Ascending aorta (tissue), 2 donors: ENCODE results near the gene LAG3. TPM values are rescaled to one million over a fixed set of nuclear protein-coding genes. Genes with fewer than 3 reads are reported as not detected.

ENCODE experiments used
- DNase-seq, 2 donors: peaks; one replicate each; pipeline ENCODE4 v3.0.0-alpha.2; 2019; ENCODE audit warnings: low spot score in 2 of 2
- H3K27ac ChIP-seq, 2 donors: fragments of 200-600 bp; sonication (generic); one replicate each; pipeline ENCODE4 v1.5.1; 2016 to 2017; ENCODE audit warnings: mild to moderate bottlenecking in 1 of 2
- H3K27me3 ChIP-seq: fragments of 200-600 bp; sonication (generic); one replicate; pipeline ENCODE4 v1.5.1; 2017
- H3K36me3 ChIP-seq, 2 donors: fragments of 200-600 bp; sonication (generic); one replicate each; pipeline ENCODE4 v1.5.1; 2016
- H3K4me1 ChIP-seq, 2 donors: fragments of 200-600 bp; sonication (generic); one replicate each; pipeline ENCODE4 v1.5.1; 2016 to 2017; ENCODE audit warnings: mild to moderate bottlenecking in 1 of 2
- H3K4me3 ChIP-seq, 2 donors: fragments of 200-600 bp; sonication (generic); one replicate each; pipeline ENCODE4 v1.5.1; 2016 to 2017; ENCODE audit warnings: mild to moderate bottlenecking in 1 of 2
- H3K9me3 ChIP-seq, 2 donors: fragments of 200-600 bp; sonication (generic); one replicate each; pipeline ENCODE4 v1.5.1; 2016
- intact Hi-C: fragments of 100-400 bp; cut with DNase I; formaldehyde crosslinking; loops from one replicate; pipeline ENCODE4 v1.15.1; 2023
- total RNA-seq: library from RNA; depleted of rRNA; stranded (reverse); fragments of >200 nt; gene quantifications from one replicate; pipeline ENCODE4 v1.1.0, GENCODE V29; 2016
- TF ChIP-seq, protein P1 (sequence below), 3 experiments: fragments of 200-600 bp in 2 of 3; fragments of 450-650 bp in 1 of 3; sonication (generic) in 2 of 3; IDR thresholded peaks; one replicate each; pipeline ENCODE4 v1.5.1; 2016 to 2019; ENCODE audit warnings: antibody characterized with exemption in 3 of 3, mild to moderate bottlenecking in 1 of 3, moderate library complexity in 1 of 3

LAG3 gene
- total RNA-seq, 1 donor from 2014 or later, result not detected

DNA sequence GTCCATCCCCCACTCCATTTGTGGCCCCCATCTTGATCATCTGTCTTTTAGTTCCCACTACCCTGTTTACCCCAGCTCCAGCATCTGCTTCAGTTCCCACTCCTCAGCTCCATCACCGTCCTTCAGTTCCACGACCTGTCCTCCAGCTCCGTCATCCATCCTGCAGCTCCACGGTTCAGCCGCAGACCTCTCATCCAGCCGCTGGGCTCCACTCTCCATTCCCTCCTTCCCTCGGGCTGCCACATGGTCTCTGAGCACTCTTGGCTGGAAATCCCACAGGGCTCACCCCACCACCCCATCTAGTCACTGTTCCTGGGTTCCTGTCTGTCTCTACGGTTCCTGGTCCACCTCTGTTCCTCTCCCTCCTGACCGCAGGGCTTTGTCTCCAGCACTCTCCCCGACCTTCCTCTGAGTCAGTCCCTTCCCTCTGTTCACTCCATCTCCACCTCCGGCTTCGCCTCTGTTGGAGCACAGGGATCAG, 52.6 kb downstream of the LAG3 start:
- intact Hi-C loops, result loop anchor here (1.0 to 5.0 kb wide), 5 partner anchors 46 to 218 kb away; partner anchors contain the start of genes CHD4, MLF2 and ZNF384
- H3K4me3 ChIP-seq, result peak overlapping the region in 1 of 2 donors; percentile 46
- TF ChIP-seq, protein P1, sequence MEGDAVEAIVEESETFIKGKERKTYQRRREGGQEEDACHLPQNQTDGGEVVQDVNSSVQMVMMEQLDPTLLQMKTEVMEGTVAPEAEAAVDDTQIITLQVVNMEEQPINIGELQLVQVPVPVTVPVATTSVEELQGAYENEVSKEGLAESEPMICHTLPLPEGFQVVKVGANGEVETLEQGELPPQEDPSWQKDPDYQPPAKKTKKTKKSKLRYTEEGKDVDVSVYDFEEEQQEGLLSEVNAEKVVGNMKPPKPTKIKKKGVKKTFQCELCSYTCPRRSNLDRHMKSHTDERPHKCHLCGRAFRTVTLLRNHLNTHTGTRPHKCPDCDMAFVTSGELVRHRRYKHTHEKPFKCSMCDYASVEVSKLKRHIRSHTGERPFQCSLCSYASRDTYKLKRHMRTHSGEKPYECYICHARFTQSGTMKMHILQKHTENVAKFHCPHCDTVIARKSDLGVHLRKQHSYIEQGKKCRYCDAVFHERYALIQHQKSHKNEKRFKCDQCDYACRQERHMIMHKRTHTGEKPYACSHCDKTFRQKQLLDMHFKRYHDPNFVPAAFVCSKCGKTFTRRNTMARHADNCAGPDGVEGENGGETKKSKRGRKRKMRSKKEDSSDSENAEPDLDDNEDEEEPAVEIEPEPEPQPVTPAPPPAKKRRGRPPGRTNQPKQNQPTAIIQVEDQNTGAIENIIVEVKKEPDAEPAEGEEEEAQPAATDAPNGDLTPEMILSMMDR (IDR thresholded peaks at IDR 0.05), result no peak
- H3K27me3 ChIP-seq, result peaks cover 7% of the 10 kb centered on the region
- DNase-seq, result no peak
- H3K27ac ChIP-seq, result no peak overlapping the region
- H3K4me1 ChIP-seq, result peaks cover 3 to 23% of the 10 kb centered on the region in 2 donors
- H3K36me3 ChIP-seq, result no peaks in the 10 kb centered on the region
- no peaks in the 10 kb centered on the region for H3K9me3 ChIP-seq

DNA sequence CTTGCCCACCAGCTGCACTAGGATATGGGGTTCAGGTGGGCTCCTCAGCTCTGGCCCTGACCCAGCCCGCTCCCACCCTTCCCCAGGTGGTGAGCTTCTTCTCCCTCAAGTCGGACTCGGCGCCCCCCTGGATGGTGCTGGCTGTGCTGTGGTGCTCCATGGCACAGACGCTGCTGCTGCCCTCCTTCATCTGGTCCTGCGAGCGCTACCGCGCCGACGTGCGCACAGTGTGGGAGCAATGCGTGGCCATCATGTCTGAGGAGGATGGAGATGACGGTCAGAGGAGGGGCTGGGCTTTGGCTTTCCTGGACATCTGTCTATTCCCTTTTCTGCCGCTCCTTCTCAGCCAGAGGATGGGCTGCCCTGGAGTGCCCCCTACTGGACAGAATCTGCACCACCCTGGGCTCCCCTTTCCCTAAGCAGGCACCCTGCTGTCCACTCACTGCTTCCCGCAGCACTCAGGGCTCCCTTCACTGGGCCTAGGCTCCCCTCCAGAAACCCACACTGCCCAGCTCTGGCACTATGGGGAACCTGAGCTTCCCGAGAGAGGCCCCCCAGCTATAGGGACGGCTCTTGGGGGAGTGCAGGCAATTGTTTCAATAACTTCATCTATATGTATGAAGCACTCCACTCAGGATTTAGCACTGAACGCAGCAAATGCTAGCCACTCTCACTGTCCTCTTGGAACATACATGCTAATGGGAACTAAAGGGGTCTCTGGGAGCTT, 53.2 kb downstream of the LAG3 start:
- no peak overlapping the region for H3K27ac ChIP-seq
- TF ChIP-seq, protein P1 (IDR thresholded peaks at IDR 0.05), result peak; percentile 90 to 93 (median 91)
- H3K36me3 ChIP-seq, result no peaks in the 10 kb centered on the region
- intact Hi-C loops, result loop anchor here (1.0 to 5.0 kb wide), 5 partner anchors 47 to 218 kb away; partner anchors contain the start of genes CHD4, MLF2 and ZNF384
- peaks cover 7% of the 10 kb centered on the region for H3K27me3 ChIP-seq
- H3K4me3 ChIP-seq, result peak overlapping the region in 1 of 2 donors; percentile 46
- DNase-seq, result peak; percentile 53 to 93
- H3K9me3 ChIP-seq, result no peaks in the 10 kb centered on the region
- peaks cover 3 to 23% of the 10 kb centered on the region in 2 donors for H3K4me1 ChIP-seq

DNA sequence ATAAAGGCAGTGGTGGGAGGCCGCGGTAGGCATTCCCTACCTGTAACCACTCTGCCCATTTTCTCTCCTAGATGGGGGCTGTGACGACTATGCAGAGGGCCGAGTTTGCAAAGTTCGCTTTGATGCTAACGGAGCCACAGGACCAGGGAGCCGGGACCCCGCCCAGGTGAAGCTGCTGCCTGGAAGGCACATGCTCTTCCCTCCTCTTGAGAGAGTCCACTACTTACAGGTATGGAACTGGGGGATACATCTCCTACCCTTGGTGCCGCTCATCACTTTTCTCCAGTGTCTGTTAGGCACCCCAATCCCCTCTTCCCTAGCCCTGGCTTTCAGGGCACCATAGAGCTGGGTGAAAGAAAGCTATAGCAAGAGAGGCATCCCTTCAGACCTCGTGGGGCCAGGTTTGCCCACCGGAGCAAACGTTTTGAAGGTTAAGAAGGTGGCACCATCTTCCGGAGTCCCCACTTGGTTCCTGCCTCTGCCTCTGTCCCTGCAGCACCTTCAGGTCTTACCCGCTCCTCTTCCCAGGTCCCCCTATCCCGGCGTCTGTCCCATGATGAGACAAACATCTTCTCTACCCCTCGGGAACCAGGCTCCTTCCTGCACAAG, 53.9 kb downstream of the LAG3 start:
- TF ChIP-seq, protein P1 (IDR thresholded peaks at IDR 0.05), result no peak
- Histone ChIP-seq H3K27ac (no peak overlapping the region), H3K4me3 (no peak overlapping the region), H3K27me3 (peaks cover 7% of the 10 kb centered on the region), H3K9me3 (no peaks in the 10 kb centered on the region), H3K4me1 (peaks cover 3 to 23% of the 10 kb centered on the region in 2 donors), H3K36me3 (peaks cover 0 to 4% of the 10 kb centered on the region in 2 donors)
- no peak for DNase-seq
- intact Hi-C loops, result loop anchor here (5.0 kb wide), 2 partner anchors 139 to 219 kb away; partner anchors contain the start of genes CHD4 and ZNF384

DNA sequence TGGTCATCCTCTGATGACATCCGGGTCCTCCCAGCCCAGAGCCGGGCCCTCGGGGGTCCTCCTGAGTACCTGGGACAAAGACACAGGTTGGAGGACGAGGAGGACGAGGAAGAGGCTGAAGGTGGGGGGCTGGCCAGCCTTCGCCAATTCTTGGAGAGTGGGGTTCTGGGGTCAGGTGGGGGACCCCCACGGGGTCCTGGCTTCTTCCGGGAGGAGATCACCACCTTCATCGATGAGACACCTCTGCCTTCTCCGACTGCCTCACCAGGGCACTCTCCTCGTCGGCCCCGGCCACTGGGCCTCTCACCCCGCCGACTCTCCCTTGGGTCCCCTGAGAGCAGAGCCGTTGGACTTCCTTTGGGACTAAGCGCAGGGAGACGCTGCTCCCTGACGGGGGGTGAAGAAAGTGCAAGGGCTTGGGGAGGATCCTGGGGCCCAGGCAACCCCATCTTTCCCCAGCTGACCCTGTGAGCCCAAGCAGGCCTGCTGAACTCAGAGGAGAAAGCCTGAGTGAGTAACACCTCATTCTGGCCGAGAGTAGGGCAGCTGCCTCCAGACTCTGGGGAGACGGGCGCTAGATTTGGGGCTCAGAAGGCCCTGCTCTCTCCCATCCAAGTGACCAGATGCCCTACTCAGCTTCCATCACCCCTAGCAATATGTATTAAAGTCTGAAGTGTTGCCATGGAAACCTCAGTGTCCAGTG, 54.6 kb downstream of the LAG3 start:
- DNase-seq, result no peak
- Histone ChIP-seq H3K4me1 (peaks cover 3 to 21% of the 10 kb centered on the region in 2 donors), H3K27ac (peak overlapping the region; percentile 54 to 90), H3K9me3 (no peaks in the 10 kb centered on the region), H3K36me3 (peaks cover 5 to 11% of the 10 kb centered on the region in 2 donors), H3K4me3 (no peak overlapping the region), H3K27me3 (peaks cover 7% of the 10 kb centered on the region)
- TF ChIP-seq, protein P1 (IDR thresholded peaks at IDR 0.05), result no peak
- intact Hi-C loops, result loop anchor here (5.0 kb wide), 2 partner anchors 140 to 220 kb away; partner anchors contain the start of genes CHD4 and ZNF384

DNA sequence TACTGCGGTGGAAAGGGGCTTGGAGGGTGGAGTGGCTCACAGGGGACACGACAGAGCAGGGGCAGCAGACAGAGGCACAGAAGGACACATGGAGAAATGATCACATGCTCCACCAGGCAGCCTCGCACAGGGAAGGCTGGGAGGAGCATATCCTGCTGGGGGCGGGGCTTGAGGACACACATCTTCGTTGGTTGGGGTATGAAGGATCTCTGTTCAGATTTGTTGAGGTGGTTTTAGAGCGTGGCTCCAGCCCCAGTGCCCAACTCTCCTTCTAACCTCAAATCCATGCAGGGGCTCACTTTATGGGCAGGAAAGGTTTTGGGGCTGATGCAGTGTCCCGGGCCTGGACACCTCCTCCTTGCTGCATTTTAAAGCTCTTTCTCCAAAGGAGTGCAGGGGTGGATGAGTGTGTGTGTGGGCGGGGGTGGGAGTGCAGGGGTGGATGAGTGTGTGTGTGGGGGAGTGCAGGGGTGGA, 55.2 kb downstream of the LAG3 start:
- peak overlapping the region; percentile 90 for H3K27ac ChIP-seq

More for the DNA sequence above, 55.2 kb downstream of the LAG3 start:
- Histone ChIP-seq H3K9me3 (no peaks in the 10 kb centered on the region), H3K4me3 (peak overlapping the region; percentile 31 to 74), H3K4me1 (peaks cover 0 to 17% of the 10 kb centered on the region in 2 donors), H3K27me3 (peaks cover 7% of the 10 kb centered on the region), H3K36me3 (peaks cover 5 to 17% of the 10 kb centered on the region in 2 donors)
- intact Hi-C loops, result loop anchor here (5.0 kb wide), 2 partner anchors 140 to 220 kb away; partner anchors contain the start of genes CHD4 and ZNF384
- TF ChIP-seq, protein P1 (IDR thresholded peaks at IDR 0.05), result no peak
- DNase-seq, result peak; percentile 70 to 92
